Fibroblast of mammary gland (primary cell): Measurements from ENCODE around the gene CYP2W1.
"Not testable (repeated sequence)": the region's sequence is repeated elsewhere in the genome, so short reads cannot be mapped to it uniquely, and the experiment has no call there.

ENCODE experiments used
- DNase-seq: peaks from one replicate; pipeline ENCODE4 v3.0.0-alpha.2; 2010; ENCODE audit warnings: low read depth
- H3K4me3 ChIP-seq: 2 replicates; pipeline ENCODE4 v1.5.1; 2011; ENCODE audit warnings: low read depth, mild to moderate bottlenecking, low read length, moderate library complexity; ENCODE audit not compliant: control insufficient read depth
- TF ChIP-seq, protein P1 (sequence below): conservative IDR thresholded peaks from 2 replicates; pipeline ENCODE4 v1.5.1; 2011; ENCODE audit warnings: low read depth, low read length, inconsistent platforms; ENCODE audit not compliant: control insufficient read depth, insufficient read depth

The CYP2W1 gene

DNA sequence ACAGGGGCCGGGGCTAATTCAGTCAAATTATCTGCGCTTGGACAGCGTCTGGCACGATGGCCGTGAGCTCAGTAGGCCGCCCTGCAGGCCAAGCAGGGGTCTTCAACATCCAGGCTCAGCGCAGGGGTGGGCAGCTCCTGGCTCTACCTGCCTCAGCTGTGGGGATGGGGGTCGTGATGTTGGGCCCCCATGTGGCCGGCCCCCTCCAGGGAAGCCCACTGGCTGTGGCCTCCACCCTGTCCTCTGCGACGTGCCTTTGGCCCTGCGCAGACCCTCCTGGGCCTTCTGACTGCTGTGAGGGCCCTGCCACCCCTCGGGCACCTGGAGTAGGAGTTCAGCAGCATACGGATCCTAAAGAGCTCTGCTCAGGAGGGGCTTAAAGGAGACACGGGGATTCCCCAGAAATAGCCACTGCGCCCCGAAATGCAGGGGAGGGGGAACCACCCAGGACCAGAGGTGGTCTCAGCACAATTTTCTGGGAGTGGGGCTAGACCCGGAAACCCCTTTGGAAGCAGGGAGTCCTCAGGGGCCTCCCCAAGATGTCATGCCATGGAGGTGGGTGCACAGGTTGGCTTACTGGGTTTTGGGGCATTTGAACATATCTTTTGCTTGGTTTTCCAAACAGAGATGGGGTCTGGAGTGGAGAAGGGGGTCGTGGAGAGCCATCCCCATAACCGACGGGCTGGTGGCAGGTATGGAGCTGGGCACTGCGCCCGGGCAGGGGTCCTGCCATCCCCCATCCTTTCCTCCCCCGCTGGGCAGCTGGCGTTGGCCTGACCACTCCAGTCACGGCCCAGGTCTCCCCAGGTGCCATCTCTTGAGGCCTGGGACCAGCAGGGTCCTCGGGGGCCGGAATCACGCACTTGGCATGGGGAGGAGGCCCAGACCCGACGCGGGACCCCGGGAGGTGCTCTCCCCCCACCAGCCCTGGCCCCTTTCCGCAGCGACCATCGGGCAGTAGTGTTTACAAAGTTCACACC lies 24.5 kb upstream of the CYP2W1 start:
- no peak overlapping the region for H3K4me3 ChIP-seq
- no peak for DNase-seq
- TF ChIP-seq, protein P1, sequence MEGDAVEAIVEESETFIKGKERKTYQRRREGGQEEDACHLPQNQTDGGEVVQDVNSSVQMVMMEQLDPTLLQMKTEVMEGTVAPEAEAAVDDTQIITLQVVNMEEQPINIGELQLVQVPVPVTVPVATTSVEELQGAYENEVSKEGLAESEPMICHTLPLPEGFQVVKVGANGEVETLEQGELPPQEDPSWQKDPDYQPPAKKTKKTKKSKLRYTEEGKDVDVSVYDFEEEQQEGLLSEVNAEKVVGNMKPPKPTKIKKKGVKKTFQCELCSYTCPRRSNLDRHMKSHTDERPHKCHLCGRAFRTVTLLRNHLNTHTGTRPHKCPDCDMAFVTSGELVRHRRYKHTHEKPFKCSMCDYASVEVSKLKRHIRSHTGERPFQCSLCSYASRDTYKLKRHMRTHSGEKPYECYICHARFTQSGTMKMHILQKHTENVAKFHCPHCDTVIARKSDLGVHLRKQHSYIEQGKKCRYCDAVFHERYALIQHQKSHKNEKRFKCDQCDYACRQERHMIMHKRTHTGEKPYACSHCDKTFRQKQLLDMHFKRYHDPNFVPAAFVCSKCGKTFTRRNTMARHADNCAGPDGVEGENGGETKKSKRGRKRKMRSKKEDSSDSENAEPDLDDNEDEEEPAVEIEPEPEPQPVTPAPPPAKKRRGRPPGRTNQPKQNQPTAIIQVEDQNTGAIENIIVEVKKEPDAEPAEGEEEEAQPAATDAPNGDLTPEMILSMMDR, result no peak

DNA sequence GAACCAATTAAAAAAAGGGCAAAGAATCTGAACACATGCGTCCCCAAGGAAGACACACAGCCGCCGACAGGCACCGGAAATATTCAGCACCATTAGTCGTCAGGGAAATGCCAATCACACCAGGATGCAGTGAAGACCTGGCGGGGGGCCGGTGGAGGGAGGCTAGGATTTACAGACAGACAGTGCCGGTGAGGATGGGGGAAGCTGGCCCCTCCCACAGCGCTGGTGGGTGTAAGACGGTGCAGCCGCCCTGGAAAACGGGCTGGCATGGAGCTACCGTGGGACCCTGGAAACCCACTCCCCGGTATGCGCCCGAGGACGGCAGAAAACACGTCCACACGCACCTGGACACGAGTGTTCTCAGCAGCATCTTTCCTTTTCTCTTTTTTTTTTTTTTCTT lies 23.7 kb upstream of the CYP2W1 start:
- no peak for DNase-seq
- TF ChIP-seq, protein P1, result no peak
- no peak overlapping the region for H3K4me3 ChIP-seq

DNA sequence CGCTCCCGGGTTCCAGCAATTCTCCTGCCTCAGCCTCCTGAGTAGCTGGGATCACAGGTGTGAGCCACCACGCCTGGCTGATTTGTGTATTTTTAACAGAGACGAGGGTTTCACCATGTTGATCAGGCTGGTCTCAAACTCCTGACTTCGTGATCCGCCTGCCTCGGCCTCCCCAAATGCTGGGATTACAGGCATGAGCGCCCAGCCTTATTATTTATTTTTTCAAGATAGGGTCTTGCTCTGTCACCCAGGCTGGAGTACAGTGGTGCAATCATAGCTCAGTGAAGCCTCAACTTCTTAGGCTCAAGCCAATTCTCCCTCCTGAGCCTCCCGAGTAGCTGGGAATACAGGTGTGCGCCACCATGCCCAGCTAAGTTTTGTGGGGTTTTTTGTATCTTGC lies 23.2 kb upstream of the CYP2W1 start:
- not testable (repeated sequence) for H3K4me3 ChIP-seq, DNase-seq

DNA sequence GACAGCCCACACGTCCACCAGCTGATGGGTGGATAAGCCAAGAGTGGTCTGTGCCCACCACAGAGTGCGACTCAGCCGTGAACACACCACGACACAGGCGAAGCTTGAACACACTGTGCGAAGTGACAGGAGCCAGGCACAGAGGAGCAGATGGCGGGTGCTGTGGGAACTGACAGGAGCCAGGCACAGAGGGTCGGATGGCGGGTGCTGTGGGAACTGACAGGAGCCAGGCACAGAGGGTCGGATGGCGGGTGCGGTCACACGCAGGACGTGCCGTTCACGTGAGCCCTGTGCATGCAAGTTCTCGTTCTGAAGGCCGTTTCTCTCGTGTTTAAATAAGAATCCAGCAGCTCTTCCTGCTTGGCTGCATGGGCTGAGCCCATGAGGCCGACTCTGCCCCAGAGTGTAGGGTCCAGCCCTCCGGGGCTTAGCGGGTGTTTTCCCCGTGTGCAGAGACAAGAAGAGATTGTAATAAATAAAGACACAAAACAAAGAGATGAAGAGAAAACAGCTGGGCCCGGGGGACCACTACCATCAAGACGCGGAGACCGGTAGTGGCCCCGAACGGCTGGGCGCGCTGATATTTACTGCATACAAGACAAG lies 22.6 kb upstream of the CYP2W1 start:
- H3K4me3 ChIP-seq, result no peak overlapping the region
- no peak for DNase-seq
- TF ChIP-seq, protein P1, result no peak

DNA sequence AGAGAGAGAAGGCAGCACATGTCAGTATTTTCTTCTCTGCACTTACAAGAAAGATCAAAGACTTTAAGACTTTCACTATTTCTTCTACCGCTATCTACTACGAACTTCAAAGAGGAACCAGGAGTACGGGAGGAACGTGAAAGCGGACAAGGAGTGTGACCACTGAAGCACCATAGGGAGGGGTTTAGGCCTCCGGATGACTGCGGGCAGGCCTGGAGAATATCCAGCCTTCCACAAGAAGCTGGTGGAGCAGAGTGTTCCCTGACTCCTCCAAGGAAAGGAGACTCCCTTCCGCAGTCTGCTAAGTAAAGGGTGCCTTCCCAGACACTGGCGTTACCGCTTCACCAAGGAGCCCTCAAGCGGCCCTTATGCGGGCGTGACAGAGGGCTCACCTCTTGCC lies 22.0 kb upstream of the CYP2W1 start:
- not testable (repeated sequence) for DNase-seq, H3K4me3 ChIP-seq

DNA sequence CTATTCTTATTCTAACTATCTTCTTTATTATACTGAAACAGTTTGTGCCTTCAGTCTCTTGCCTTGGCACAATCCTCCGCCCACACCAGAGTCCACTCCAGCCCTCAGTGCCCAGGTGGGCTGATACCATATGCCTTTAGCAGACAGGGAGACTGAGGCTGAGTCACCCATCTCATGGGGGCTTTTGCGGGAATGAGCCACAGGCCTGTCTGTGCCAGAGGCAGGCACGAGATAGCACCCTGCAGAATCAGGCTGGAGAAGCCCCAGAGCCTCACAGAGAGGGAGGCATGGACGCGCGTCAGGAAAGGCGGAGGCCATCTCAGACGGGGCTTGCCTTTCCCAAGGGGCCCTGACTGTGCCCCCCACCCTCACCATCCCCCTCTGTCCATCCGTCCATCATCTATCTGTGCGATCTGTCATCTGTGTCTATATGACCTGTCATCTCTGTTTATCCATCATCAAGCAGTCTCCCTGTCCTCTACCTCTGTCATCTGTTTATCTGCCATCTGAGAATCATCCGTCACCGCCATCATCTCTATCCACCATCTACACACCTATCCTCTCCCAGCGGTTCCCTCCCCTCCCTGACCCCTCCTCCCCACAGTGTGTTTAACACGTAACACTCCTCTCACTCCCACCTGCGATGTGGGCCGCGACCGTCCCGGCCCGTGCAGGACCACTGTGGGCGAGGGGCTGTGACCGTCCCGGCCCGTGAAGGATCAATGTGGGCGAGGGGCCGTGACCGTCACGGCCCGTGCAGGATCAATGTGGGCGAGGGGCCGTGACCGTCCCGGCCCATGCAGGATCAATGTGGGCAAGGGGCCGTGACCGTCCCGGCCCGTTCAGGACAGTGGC lies 21.2 kb upstream of the CYP2W1 start:
- DNase-seq, result no peak
- TF ChIP-seq, protein P1, result no peak
- no peak overlapping the region for H3K4me3 ChIP-seq

DNA sequence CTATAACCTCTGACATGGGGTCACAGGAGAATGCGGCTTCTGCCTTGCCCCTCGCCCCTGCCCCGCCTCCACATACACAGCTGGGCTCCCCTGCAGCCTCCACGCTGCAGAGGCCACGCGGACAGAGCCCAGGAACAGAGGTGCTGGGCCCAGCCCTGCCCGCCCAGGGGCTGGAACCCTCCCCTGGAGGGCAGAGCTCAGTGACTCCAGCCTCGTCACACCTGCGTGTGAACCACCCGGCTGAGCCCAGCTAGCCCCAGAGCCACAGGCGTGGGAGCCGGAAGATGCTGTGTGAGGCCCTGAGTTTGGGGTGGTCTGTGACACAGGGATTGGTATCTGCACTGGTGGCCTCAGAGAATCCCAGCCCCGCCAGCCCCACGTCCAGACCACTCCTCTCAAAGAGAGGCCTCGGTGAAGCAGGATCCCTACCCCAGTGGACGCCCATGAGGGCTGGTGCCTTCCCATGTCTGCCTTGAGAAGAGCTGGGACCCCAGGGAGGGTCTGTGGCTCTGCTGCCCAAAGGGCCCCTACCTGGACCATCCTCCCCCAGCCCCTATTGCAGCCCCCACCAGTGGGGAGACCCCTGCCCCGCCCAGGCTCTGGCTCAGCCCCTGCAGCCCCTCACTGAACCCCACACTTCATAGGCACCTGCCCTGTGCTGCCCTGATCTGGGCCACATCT lies 20.4 kb upstream of the CYP2W1 start:
- H3K4me3 ChIP-seq, result no peak overlapping the region
- TF ChIP-seq, protein P1, result no peak
- DNase-seq, result no peak
